ENCODE measurements around the gene ANO7.

Gene ANO7

DNA sequence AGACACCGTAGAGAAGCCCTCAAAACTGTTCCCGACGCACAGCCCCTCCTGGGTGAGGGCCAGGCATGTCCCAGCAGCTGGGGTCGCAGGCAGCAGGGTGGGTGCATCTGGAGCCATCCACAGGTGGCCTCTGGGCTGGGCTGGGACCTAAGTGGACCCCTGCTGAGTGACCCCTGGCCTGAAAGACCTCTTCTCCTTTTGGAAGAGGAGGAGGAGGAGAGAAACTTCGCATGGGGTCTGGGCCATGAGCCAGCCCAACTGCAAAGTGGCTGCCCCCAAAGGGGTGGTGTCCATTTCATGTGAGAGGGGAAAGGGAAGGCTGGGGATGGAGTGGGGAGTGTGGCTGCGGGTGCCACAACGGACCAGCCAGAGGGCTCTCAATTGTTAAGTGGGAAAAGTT, 25.1 kb downstream of the ANO7 start:
- DNase-seq = no peak

DNA sequence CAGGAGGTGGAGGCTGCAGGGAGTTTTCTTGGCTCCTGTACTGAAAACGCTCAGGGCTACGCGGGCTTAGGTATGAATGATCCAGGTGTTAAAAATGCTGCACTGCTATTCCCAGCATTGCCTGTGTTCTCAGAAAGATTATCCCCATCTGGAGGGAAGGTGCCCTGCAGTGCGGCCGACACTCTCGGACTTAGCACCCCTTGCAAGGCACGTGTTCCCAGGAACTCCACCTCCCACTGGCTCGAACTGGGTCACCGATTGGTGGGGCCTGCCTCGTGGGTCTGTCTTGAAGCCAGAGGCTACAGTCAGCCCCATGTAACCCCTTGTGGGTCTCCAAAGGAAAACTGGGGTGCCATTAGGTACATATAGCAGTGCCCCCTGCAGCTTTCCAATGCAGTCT, 25.7 kb downstream of the ANO7 start:
- no peak for DNase-seq

DNA sequence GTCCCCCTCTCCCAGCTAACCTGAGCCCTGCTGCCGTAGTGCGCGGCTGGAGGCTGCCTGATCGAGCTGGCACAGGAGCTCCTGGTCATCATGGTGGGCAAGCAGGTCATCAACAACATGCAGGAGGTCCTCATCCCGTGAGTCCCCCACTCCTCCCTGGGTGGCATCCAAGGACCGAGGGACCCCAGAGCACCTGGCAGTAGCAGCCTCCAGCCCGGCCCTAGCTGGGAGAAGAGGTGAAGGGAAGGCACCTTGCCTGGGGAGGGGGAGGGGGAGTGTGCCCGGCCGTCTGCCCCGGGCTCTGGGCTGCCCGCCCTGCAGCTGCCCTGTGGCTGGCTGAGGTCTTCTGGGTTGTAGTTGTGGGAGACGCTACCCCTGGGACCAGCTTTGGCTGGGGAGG, 26.3 kb downstream of the ANO7 start:
- no peak for DNase-seq

DNA sequence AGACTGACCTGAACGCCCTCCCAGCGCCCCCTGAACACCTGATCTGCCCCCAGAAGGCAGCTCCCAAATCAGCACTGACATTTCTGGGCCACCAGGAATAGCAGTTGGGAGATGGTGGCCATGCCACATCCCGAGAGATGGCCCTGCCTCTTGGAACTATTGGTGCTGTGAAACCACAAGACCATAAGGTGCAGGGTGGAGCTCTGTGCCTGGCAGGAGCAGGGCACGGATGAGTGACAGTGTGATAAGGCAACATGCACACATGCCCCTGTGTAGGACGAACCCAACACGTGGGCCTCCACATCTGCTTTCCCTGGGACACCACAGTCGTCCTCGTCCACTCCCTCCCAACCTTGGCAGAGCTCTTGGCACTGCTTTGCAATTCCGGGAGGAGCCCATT, 26.9 kb downstream of the ANO7 start:
- DNase-seq = no peak

DNA sequence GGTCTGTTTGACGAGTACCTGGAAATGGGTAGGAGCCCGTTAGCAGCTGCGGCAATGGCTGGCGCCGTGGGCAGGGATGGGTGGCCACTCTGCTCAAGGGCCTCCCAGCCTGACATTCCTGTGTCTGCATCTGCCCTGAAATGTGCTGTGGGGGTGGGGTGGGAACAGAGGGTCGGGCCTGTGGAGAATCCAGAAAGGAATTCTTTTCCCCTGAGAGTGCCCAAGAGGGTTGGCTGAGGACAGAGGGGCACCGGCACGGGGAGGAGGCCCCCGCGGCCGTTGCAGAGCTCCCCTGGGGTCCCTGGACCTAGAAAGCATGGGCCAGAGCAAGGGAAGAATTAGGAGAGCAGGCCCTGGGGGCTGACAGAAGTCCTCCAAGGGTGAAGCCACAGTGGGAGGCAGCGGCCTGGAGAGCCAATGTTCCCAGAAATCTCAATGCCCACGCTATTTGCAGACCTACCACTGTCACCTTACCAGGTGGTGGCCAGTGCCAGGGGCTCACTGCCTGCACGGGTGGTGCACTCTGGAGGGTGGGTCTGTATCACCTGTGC, 27.8 kb downstream of the ANO7 start:
- DNase-seq = no peak

DNA sequence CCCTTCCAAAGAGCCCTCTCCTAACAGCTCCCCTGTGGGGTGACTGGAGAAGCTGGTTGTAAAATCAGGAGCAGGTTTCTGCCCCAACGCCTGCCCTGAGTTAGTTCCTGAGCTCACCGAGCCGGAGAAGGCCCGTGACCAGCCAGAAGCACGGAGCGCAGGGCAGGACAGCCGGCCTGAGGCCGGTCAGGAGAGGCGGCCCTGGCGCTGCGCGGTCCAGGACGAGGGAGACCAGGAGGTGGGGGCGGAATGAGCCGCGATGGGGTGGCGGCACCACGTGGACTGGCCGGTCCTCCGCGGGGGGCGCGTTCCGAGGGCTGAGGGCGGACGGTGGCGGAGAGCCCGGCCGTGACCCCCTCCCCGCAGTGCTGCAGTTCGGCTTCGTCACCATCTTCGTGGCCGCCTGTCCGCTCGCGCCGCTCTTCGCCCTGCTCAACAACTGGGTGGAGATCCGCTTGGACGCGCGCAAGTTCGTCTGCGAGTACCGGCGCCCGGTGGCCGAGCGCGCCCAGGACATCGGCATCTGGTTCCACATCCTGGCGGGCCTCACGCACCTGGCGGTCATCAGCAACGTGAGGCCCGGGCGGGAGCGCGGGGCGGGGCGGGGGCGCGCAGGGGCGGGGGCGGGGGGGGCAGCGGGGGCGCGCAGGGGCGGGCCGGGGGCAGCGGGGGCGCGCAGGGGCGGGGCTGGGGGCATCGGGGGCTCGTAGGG, 29.0 kb downstream of the ANO7 start:
- DNase-seq = no peak

DNA sequence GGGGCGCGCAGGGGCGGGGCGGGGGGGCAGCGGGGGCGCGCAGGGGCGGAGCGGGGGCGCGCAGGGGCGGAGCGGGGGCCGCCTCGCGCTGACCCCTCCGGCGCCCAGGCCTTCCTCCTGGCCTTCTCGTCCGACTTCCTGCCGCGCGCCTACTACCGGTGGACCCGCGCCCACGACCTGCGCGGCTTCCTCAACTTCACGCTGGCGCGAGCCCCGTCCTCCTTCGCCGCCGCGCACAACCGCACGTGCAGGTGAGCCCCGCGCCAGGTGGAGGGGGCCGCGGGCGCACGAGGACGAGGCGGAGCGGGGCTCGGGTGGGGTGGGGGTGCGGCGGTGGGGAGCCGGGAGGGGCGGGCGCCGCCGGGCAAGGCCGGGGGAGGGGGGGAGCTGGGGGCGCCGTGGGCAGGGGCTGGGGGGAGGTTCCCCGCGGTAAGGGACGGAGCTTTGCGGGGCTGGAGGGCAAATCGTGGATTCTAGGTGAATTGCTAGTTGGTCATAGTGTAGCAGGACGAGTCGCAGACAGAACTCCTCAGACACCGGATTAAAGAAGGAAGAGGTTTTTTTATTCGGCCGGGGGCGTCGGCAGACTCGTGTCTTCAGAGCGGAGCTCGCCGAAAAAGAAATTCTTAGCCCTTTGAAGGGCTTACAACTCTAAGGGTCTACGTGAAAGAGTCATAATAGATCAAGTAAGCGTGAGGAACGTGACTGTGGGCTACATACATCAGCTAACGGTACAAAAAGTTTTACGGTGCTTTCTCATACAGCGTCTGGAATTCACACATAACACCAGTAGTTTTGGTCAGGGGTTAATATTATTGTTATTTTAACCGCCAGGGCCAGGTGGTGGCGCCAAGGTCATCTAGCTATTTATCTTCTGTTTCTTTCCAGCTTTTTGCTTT, 29.9 kb downstream of the ANO7 start:
- DNase-seq = no peak

DNA sequence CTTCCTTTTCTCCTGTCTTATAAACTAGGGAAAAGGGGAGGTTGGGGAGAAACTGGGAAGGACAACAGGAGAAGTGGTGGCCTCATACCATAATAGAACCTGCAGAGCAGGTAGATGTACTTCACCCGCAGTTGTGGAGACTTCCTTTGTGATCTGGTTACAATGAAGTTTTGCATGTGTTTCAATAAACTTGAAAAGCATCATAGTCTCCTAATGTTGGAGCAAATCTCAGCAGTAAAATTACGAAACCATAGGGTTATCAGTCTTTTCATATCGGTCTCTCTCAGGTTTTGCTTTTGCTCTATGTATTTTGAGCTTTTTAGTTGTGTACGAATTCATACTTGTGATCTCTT, 30.5 kb downstream of the ANO7 start:
- no peak for DNase-seq

DNA sequence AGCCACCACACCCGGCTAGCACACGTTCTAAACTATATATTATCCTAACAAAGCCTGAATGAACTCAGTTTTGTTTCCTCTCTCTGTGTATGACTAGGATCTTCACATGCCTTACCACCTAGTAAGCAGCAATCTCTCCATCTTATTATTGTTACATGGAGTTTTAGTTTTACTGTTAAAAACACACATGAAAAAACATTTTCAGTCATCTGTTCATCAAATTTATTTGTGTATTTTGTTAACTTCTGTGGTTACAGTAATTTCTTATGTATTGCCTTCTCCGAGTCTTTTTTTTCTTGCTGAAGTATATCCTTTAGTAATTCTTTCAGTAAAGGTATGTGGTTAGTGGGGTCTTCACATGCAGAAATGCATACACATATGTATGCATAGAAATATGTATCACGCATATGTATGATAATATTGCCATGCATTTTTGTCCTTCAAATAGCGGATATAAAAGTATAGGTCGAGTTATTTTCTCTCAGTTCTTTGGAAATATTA, 31.4 kb downstream of the ANO7 start:
- DNase-seq = no peak

DNA sequence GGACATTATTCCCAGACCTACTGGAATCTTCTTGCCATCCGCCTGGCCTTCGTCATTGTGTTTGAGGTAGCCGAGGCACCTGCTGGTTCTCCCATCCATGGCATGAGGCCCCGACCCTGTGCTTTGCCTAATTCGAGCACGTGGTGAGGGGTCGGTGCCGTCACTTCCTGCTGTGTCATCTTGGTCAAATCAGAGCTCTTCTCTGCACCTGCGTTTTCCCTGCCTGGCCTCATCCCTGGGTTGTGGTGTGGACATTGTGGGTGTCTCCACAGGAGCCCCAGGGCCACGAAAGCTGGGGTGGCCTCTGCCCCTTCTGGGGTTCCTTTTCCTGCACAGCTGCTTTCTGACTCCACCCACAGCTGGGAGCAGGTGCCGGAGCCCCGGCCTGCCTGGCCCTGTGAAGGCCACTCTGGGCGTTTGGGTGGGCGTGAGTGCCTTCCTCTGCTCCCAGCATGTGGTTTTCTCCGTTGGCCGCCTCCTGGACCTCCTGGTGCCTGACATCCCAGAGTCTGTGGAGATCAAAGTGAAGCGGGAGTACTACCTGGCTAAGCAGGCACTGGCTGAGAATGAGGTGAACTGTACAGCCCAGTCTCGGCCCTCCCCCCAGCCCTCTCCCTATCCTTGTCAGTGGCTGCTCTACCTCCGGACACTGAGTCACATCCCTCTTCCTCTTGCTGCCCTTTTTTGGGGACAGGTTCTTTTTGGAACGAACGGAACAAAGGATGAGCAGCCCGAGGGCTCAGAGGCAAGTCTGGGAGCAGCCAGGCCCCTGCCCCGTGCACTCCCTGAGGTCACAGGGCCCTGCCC, 34.9 kb downstream of the ANO7 start:
- no peak for DNase-seq

DNA sequence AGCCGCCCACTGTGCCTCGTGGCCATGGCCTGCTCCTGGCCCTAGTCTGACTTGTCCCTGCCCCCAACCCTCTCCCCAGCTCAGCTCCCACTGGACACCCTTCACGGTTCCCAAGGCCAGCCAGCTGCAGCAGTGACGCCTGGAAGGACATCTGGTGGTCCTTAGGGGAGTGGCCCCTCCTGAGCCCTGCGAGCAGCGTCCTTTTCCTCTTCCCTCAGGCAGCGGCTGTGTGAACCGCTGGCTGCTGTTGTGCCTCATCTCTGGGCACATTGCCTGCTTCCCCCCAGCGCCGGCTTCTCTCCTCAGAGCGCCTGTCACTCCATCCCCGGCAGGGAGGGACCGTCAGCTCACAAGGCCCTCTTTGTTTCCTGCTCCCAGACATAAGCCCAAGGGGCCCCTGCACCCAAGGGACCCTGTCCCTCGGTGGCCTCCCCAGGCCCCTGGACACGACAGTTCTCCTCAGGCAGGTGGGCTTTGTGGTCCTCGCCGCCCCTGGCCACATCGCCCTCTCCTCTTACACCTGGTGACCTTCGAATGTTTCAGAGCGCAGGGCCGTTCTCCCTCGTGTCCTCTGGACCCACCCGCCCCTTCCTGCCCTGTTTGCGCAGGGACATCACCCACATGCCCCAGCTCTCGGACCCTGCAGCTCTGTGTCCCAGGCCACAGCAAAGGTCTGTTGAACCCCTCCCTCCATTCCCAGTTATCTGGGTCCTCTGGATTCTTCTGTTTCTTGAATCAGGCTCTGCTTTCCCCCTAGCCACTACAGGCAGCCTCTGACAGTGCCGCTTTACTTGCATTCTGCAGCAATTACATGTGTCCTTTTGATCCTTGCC, 35.8 kb downstream of the ANO7 start:
- no peak for DNase-seq

DNA sequence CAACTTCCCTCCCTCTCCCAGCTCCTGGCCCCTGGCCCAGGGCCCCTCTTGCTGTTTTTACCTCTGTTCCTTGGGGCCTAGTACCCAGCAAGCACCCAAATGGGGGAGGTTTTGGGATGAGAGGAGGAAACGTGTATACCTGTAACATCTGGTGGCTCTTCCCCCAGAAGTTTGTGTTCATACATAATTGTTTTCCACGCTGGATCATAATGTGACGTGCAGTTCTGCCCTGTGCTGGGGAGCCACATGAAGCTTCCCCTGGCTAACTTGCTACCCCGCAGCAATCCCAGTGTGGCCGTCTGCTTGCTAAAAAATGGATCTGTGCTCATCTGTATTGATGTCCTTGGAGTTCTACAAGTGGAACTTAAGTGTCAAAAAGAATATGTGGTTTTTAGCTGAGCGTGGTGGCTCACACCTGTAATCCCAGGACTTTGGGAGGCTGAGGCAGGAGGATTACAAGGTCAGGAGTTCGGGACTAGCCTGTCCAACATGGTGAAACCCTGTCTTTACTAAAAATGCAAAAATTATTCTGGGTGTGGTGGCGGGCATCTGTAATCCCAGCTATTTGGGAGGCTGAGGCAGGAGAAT, 36.5 kb downstream of the ANO7 start:
- DNase-seq = no peak

DNA sequence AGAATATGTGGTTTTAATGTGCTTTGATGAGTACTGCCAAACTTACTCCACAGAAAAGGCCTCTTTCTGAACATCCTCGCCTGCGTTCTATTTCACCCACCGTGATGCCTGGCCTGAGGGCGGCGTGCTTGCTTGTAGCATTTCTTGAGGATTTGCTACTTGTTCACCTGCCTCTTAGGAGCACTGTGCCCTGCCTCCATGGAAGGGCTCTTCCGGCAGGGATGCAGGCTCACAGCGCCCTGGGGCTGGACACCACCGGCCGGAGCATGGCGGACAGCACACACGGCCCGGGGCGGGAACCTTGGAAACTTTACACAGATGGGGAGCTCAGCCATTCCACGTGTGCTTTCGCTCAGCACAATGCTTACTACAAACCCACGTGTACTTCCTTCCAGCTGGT, 37.1 kb downstream of the ANO7 start:
- no peak for DNase-seq

DNA sequence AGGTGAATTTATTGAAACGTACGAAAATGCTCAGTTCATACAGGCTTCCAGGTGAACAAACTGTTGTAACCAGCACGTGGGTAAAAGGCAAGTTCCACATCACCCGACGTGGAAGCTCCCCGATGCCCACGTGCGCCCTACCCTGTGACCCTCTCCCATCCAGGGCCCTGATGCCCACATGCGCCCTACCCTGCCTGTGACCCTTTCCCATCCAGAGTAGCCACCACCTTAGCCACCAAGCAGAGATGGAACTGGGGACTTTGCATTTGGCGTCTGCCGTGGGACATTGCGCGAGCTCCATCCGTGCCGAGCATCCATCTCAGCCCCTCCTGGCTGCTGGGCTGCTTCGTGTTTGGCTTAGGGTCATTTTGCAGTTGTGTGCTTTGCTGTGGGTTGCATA, 37.5 kb downstream of the ANO7 start:
- no peak for DNase-seq

DNA sequence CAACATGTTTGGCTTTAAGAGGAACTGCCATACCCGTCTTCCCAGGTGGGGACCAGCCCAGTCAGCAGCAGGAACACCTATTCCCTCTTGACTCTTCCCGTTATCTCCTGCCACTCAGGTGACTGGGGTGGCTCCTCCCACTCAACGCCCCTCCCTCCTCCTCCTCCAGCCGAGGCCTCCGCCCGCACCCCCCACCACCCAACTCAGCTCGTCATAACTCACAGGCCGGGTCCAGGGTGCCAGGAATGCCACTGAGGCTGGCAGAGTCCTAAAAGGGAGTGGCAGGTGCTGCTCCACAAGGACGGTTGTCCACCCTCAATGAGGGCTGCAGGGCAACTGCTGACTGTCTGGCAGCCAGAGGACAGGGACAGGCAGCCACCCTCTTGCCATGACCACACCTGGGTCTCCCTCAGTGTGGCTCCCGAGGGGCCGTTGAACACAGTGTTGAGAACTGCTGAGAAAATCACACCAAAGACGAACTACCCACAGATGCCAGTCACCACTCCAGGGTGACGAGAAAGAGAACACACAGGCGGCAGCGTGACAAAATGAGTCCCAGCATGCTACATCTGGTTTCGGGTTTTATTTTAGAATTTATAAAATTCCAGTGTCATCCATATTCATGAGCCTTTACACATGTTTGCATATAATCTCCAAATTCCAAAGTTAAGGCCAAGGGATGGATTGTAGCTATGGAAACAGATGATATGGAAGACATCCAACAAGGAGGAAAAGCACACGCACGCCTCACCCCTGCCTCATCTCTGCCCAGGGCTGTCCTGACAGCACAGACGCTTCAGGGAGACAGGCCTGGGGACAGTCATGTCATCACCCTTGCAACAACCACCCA, 38.5 kb downstream of the ANO7 start:
- no peak for DNase-seq

DNA sequence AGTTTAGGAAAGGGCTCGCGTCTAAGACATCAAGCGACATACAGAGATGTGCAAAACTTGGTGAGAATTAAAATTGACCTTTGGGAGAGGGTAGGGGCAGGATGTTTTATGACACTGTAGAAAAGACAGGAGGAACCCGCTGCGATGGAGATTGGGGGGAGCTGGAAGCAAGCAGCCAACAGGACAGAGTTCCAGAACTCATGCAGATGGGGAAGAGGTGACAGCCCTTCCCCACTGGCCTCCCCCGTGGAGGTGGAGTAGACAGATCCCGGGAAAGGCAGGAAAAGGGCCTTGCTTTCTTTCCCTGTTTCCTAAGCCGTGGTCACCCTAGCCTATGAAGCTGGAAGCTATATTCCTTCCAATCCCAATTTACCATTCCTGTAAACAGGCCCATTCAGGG, 39.1 kb downstream of the ANO7 start:
- no peak for DNase-seq

DNA sequence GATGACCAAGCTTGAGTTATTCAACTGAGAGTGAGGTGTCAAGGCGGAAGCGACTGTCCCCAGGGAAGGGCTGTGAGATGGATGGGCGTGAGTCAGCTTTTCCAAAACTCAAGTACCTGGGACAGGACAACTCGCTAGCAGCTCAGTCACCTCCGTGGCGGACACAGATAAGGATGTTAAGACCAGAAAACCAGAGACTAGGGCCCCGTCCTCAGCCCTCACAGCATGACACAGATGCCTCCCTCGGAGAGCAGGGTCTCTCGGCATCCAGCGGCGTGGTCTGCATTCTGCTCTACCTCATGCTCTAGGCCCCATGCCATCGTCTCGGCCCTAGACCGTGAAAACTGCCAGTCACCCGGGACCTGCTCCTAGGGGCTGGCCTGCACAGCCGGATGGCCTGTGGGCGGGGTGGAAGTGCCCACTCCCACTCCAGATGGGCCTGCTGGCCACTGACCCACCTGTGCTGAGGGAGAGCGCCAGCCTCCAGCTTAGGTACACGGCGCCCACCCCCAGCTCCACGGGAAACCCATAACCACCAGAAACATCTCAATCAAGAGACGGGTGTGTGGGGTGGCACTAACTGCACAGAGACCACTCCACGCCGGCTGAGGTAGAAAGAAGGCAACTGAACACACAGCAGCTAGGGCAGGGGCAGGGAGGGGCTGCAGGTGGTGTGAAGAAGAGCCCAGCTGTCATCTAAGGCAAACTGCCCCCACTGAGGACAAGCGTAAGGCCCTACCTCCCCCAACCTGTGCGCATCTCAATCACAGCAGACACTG, 39.8 kb downstream of the ANO7 start:
- no peak for DNase-seq

DNA sequence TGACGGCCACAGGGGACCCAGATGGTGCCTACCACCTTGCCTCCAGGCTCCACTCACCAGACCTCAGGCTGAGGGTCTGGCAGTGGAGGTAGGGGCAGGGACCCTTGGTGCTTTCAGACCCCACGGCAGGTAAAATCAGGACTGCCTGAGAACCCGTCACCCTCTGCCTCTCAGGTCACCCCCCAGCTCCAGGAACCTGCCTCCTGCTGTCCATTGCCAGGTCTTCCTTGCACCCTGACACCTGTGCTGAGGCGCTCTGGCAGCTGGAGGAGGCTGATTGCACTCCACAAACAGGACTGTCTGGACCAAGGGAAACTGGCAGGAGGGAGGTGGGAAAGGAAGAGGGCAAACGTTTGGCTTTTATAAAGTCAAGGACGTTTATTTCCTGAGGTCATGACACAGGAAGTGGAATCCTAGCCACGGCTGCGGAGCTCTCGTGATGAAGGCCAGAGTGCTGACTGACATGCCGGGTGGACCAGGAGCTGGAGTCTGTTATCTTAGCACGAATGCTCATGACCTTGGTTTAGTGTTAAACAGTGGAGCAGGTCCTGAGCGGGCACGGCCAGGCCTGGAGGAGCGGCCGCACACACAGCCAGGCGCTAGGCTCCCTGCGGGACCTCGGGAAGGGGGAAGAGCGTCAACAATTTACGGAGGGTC, 40.5 kb downstream of the ANO7 start:
- DNase-seq = no peak

All from DMS 273 treated with DMSO at 0.1 percent for 48 hours (cell line).